ENCODE data around the gene PIK3CG. TPM values are rescaled to one million over a fixed set of nuclear protein-coding genes. Genes with fewer than 3 reads are reported as not detected.

Gene PIK3CG
- 3.4 TPM for total RNA-seq

DNA sequence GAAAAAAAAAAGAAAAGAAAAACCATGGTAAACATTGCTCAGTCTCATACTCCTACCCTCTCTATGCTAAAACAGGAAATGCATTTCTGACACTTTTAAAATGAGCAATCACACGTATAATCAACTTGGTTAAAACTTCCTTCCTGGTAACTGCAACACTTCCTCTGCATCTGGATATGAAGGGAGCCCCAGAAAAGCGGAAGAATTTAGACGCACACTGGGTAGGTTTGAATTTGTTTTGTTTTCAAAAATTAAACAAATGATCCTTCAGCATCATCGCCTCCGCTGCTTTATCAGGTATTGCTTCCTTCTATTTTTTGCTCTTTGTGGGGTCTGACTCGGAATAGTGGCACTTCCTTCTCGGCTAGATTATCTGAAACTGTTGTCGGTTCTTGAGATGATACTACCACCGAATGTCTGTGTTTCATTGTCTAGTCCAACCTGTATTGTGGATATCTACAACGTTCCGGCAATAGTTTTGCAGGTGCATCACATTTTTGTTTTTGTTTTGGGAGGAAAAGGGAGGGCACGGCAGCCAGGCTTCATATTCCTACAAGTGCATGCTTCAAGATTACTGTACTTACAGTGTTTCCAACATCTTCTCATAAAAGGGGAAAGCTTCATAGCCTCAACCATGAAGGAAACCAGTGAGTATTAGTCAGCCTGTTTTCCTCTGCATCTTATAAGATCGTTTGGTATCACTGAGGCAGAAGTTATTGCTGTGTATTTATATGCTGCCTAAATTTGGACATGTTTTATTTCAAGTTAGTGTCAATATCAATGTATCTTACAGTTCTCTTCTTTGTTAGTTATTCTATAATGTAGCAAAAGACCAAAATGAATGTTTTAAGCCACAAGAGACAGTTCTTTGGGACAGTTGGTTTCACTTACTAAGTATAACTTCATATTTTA lies at the start of gene PIK3CG:
Gene PIK3CG (plus strand): TSS at position 153 of the 912 bp plus-strand sequence. CDS start 2,280 bp downstream, outside the sequence.

Other genes with a start within 250 kb of the PIK3CG start
- gene CCDC71L, start 204.1 kb upstream of the PIK3CG start, total RNA-seq: 8.6 TPM
- 45.9 TPM for gene PRKAR2B, start 179.4 kb downstream of the PIK3CG start, total RNA-seq

All from camera-type eye (tissue), 1 donor.